HG03520 (cell line): ENCODE data around the gene GLS.
"Not testable (repeated sequence)": the region's sequence is repeated elsewhere in the genome, so short reads cannot be mapped to it uniquely, and the experiment has no call there.

Experiments
- ATAC-seq: cut with Tn5 transposase; IDR thresholded peaks from one replicate; pipeline ENCODE4 v1.9.1; 2021; ENCODE audit warnings: mild to moderate bottlenecking, moderate library complexity; ENCODE audit not compliant: unreplicated experiment

The GLS gene

DNA sequence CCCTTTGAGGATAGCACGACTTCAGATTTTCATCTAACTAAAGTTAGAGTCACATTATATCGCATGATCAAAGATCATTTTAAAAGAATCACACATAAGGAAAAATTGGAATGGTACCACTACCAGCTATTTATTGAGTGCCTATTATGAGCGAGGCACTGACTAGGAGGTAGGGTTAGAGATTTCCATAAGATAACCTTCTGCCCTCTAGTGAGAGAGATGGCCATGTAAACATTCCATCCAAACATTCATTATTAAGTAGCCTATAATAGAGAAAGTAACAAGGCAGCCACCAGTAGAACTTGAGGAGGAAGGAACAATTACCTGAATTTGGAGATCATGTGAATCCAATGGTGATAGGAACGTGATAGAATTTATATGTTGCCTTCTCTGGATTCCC lies 25.4 kb upstream of the GLS start:
- ATAC-seq: no peak

- ATAC-seq: no peak
Measured at GRCh38 chr2:190856985-190857384, 23.6 kb upstream of the GLS start.

GRCh38 chr2:190858817-190859216 lies 21.8 kb upstream of the GLS start:
- ATAC-seq: no peak

GRCh38 chr2:190859347-190860297 lies 21.0 kb upstream of the GLS start:
- ATAC-seq: no peak

DNA sequence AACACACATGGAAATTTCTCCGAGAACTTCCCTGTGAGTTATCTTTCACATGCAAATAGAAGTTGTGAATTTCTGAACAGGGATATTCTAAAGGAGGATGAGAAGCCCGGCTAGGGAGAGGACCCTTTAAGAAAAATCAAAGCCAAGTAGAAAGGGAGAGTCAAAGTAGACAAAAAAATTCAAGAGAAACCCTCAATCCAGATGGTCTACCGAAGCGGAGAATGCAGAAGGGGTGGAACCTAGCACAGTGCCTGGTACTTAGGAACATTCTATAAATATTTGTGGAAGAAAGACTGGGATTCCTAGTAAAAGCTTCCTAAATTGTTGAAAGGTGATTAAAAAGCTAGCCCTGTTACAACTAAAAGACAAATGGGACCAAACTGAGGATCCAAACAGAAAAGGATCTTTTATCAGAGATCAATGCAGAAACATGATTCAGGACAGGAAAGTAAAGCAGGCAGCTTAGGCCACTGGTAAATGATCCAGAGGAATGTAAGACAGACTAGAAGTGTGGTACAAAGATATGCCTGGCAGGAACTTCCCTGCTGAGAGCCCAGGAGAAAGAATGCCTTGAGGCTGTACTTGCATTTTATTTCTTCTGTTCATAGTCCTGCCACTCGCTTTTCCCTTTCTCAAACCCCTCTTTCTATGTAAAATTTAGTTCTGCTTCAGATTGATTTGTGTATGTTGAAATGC lies 19.5 kb upstream of the GLS start:
- no peak for ATAC-seq

GRCh38 chr2:190862128-190862527 lies 18.5 kb upstream of the GLS start:
- ATAC-seq: not testable (repeated sequence)

GRCh38 chr2:190862571-190862991 lies 18.0 kb upstream of the GLS start:
- ATAC-seq: no peak

DNA sequence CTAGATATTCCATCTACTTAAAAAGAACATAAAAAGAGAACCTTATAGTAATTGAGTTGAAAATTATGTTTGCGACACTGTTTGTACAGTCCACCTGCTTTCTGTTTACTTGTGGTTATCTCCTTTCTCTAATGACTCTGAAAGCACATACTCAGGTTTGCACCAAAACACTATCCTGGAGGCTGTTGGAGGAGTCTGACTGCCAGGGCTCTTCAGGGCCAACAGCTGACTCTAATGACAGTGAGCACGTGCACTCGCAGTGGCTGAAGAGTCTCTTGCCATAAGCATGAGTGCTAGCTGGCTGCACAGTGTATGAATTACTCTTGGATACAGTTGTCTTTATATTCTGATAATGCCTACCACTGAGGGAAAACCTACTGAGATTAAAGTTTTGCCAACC lies 16.7 kb upstream of the GLS start:
- no peak for ATAC-seq

- ATAC-seq: no peak
Measured at GRCh38 chr2:190864375-190864774, 16.2 kb upstream of the GLS start.

- no peak for ATAC-seq
Measured at GRCh38 chr2:190867212-190867611, 13.4 kb upstream of the GLS start.

- no peak for ATAC-seq
Measured at GRCh38 chr2:190867832-190868231, 12.8 kb upstream of the GLS start.

- no peak for ATAC-seq
Measured at GRCh38 chr2:190869721-190870120, 10.9 kb upstream of the GLS start.

- not testable (repeated sequence) for ATAC-seq
Measured at GRCh38 chr2:190873451-190873850, 7.2 kb upstream of the GLS start.

- no peak for ATAC-seq
Measured at GRCh38 chr2:190875891-190876290, 4.7 kb upstream of the GLS start.

DNA sequence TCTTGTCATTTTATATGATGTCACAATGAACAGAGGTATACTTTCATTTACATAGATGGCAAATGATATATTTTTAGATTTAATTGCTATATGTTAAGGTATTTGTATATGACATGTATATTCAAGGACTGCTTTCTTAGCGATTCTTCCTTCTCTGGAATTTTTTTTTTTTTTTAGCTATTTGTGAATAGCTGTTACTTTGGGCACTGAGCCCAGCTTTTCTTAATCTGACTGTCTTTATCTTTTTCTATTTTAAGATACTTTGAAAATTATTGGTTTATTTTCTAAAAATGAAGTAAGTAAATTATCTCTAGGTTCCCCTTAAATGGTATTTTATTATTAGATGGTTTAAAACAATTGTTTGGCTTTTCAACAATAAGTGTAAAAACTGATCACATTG lies 4.0 kb upstream of the GLS start:
- no peak for ATAC-seq

DNA sequence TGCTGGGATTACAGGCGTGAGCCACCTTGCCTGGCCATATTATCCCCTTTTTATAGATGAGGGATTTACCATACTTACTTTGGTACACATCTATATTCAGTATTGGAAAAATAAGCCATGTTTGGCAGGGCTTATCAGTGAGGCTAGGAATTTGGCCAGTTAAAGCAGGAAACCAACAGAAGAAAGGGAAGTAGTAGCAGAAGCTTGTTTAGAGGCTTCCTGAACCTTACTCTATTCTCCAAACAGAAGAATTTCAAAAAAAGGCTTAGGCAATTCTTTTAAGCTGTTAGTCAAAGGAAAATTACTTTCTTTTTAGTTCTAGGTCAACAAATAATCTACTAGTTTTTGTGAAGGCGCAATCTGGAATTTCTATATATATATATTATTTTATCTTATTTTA lies 3.2 kb upstream of the GLS start:
- no peak for ATAC-seq

- no peak for ATAC-seq
Measured at GRCh38 chr2:190879474-190880377, 895 bp upstream of the GLS start.

DNA sequence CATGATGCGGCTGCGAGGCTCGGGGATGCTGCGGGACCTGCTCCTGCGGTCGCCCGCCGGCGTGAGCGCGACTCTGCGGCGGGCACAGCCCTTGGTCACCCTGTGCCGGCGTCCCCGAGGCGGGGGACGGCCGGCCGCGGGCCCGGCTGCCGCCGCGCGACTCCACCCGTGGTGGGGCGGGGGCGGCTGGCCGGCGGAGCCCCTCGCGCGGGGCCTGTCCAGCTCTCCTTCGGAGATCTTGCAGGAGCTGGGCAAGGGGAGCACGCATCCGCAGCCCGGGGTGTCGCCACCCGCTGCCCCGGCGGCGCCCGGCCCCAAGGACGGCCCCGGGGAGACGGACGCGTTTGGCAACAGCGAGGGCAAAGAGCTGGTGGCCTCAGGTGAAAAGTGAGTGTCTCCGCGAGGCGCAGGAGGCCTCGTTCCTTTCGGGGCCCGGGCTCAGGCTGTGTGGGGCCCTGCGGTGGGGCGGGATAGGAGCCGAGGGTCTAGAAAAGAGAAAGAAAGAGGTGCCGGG lies 520 bp downstream of the GLS start:
- ATAC-seq: peak; percentile 0

DNA sequence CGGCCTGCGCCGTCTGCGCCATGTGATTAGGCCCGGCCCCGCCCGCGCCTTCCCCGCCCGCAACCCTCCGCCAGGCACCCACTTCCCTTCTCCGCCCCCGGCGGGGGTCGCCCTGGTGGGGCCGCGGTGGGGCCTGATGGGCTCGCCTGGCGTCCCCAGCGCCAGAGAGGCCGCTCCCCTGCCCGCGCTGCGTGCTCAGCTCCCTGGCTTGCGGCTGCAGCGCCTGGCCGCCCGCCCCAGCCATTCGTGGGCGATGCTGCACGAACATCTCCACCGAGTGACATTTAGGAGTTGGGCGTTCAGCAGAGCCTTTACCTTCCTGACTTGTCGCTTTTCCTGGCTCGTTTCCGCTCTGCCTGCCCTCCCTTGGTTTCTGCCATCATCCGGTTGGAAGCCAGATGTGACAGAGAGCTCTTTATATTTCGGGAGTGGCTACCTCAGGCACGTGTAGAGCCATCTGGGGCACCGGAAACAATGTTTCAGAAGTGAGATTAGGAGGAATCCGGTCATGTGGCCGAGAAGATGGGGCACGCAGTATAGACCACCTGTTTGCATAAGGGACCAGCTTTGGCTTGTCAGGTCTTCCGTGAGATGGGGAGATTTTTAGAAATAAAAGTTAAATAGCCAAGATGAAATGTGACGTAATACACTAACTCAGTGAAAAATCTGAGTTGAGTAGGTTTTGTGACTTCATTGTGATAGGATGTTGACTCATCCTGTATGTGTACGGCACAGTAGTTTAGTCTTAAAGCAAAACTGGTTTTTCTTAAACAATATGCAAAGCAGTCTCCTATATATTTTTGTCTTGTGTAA lies 1.2 kb downstream of the GLS start:
- peak; percentile 54 for ATAC-seq

DNA sequence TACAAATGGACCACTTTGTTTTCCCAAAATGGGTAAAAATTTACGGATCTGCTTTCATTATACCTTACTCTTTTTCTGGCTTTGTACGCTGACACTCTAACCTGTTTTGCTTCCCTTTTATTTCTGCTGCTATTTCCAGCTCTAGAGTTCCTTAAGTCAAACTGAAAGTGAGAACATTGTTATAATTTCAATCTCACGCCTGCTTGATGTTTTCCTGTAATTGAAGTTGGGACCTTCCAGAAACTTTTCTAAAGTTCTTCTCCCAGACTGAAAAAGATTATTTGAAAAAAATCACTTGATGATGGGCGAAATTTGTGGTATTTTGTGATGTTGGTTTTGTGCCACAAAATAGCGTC lies 1.8 kb downstream of the GLS start:
- ATAC-seq: no peak
